HL-60/S4 treated with phorbol 12-myristate 13-acetate at 8.2 ng/mL for 4 days and 3 days (cell line): ENCODE measurements around the gene PLEK2.

Experiments
- in situ Hi-C: fragments of 300-500 bp; cut with MboI; formaldehyde crosslinking; loops from 2 replicates; pipeline ENCODE4 v1.15.0; 2022; ENCODE audit warnings: low sequenced_read_pairs

The PLEK2 gene

DNA sequence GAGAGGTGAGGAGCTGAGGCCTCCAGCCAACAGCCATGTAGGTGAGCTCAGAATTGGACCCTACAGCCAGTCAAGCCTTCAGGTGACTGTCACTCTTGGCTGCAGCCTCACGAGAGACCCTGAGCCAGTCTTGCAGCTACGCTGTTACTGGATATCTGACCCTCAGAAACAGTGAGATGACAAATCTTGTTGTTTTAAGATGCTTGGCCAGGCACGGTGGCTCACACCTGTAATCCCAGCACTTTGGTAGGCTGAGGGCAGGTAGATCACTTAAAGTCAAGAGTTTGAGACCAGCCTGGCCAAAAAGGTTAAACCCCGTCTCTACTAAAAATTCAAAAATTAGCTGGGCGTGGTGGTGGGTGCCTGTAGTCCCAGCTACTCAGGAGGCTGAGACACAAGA, 6.2 kb downstream of the PLEK2 start:
- in situ Hi-C loops = no loop called here

DNA sequence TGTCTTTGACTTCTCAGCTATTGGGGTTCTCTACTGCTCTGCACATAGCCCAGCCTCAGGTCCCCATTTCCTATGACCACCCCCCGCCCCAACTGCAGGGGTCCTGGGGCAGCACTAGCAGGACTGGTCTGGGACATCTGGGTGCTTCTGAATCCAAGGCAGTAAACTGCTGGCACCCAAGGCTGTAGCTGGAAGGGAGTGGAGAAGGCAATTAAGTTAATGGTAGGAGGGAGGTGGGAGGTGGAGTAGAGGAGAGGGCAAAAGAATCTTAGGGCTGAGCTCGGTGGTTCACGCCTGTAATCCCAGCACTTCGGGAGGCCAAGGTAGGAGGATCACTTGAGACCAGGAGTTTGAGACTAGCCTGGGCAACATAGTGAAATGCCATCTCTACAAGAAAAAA, 11.5 kb downstream of the PLEK2 start:
- in situ Hi-C loops = no loop called here

DNA sequence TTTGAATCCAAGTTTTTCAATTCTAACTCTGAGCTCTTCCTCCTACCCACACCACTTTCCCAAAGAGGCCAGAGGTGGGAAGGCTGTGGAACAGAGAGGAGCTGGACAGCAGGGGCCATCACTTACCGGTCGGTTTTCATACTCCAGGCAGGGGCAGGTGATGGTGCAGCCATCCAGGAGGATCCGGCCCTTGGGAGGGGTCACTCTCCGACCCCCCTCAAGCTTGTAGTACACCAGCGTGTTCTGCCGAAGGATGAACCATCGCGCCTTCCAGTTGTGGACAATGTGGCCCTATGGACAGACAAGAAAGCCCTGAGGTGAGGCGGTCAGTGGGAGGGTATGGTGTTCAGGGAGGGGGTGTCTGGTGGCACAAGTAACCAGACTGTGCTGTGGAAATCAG, 14.4 kb downstream of the PLEK2 start:
- in situ Hi-C loops = no loop called here

DNA sequence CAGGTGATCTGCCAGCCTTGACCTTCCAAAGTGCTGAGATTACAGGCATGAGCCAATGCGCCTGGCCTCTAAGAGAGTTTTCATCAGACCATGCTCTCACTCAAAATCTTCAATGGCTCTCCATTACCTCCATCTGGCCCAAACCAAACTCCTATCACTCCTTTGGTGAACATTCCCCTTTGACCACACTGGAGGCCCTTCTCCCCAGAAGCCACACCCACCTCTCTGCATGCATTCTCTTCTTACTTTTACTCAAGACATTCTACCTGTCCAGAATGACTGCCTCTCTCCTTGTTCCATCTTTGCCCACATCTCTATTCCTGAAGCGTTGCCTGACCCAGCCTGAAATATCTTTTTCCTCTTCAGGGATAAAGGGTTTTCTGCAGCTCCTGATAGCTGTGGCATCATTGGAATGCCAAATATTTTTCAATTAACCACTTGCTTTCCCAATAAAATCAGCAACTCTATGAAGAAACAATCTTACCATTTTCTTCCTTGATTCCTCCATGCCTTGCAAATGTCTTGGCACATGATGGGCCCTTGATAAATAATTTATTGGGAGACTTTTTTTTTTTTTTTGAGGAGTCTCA, 15.5 kb downstream of the PLEK2 start:
- in situ Hi-C loops = no loop called here

DNA sequence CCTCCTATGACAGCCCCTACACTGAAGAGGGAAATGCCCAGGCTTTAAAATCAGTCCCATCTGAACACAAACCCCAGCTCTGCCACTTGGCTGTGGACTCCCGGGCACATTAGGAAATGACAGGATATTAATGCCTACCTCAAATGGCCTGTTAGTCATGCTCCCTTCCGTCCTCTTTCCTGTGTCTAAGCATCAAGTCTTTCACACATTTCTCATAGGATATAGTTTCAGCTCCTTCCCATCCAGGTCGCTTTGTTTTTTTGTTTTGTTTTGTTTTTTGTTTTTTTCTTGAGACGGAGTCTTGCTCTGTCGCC, 16.1 kb downstream of the PLEK2 start:
- in situ Hi-C loops = no loop called here

DNA sequence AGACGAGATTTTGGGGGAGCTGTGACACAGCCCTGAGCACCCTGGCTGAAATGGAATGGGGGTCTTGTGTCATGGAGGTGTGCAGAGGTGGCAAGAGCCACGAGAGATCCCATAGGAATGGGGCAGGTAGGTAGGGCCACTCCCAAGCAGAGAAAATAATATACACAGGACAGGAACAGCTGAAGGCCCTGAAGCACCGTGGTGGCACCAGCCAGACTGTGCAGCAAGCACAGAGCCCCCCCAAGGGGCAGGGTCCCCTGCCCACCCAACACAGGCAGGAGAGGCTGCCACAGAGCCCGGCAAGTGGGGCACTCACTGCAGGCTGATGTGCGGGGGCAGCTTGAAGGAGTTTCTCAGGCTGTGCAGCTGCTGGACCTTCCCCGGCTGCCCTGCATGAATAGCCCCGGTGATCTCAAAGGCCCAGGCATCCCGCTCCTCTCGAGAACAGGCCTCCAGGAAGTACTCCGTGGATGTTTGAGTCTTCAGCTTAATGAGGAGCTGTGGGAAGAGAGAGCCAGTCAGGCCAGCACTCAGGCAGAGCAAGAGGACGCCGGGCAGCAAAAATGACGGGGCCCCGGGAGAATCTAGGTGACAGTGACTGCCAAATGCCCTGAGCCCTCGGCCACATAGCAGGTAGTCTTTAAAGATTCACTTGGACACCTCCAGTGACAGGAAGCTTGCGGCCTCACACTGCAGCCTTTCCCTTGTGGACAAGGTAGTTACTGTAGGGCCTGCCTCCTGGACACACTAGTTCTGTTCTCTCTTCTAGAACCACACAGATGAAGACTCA, 16.7 kb downstream of the PLEK2 start:
- in situ Hi-C loops = no loop called here

DNA sequence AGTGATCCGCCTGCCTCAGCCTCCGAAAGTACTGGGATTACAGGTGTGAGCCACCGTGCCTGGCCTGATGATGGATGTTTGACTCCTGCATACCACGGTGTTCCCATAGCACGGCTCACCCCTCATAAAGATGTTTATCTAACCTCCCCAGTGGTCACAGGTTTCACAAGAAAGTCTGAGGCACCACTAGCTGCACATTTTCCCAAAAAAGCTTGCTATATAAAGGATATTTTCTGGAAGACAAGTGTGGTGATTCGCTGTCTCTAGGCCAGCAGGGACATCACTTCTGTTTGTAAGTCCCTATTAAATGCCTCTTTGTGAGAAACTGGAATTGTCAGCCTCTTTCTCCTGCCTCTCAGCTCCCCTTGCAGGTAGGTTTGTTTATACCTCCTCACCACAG, 18.3 kb downstream of the PLEK2 start:
- in situ Hi-C loops = no loop called here

DNA sequence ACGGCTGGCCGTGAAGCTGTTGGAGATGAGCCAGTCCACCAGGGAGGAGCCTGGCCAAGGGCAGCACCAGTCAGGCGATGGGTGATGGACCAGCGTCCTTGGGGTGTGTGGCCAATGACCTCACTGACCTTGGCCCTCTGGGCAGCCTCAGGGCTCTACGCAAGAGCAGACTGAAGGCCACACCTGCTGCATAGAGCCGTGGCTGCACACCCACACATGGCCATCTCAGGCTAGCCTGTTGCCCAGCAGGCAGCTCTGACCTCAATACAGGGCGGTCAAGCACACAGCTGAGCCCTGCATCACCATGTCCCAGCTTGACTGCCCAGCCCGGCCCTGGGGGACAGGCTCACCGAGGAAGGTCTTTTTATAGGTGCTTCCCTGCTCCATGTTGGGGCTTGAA, 19.2 kb downstream of the PLEK2 start:
- in situ Hi-C loops = no loop called here

DNA sequence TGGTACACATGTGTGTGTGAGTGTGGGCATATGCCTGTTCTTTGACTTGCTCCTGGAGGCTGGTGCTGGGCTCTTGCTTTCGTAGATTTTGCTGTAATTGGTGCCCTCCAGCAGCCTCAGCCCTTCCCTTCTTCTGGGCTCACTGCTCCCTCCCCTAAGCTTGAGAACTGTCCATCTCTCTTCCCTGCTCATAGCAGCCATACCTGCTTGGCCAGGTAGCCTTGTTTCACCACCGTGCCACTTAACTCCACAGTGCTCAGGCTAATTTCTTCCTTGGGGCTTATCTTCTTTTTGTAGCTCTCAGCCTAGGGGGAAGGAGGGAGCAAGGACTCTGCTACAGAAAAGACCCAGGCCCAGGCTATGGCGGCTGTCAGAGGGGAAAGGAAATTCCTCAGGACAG, 19.8 kb downstream of the PLEK2 start:
- in situ Hi-C loops = no loop called here

DNA sequence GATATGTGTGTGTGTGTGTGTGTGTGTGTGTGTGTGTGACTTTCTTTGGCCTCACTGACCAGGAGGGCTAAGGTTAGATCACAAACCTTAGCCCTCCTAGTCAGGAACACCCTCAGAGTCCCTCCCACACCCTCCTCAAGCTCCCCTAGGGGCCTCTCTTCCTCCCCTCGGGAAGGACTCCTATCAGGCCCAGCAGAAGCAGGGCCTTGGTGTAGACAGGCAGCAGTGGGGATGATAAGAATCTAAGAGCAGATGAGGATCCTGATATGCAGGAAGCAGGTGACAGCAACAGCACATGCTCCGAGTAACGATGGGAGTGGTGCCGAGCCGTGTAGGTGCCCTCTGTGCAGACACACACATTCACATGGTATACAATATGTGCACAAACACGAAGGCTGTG, 20.7 kb downstream of the PLEK2 start:
- in situ Hi-C loops = no loop called here

DNA sequence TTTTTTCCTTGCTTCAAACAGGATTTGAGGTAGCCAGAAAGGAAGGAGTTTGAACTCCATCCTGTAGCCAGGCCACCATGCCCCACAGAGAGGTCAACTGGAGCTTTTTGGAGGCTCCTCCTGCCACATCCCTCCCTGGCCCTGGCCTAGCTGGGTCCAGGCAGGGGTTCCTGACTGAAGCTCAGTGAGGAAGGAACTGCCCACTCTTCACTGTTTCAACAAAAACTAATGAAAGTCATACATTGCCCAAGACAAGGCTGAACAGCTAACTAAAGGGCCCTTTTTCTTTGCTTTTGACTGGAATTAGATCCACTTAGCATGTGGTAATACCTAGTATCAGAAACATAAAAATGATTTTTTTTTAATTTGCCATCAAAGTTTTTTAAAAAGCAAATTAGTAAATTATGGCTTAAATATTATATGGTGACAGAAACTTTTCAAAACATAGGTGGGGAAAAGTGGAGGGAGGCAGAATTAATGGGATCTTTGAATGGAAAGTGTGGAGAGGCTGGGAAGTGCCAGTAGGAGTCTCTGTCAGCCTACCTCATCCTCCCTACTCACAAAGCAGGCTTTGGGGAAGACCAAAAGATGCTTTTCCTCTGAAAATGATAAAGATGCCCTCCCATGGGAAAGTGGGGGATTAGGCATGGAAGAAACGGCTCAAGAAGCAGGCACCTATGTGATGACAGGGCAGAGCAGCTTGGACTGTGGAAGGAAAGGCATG, 22.0 kb downstream of the PLEK2 start:
- in situ Hi-C loops = no loop called here

DNA sequence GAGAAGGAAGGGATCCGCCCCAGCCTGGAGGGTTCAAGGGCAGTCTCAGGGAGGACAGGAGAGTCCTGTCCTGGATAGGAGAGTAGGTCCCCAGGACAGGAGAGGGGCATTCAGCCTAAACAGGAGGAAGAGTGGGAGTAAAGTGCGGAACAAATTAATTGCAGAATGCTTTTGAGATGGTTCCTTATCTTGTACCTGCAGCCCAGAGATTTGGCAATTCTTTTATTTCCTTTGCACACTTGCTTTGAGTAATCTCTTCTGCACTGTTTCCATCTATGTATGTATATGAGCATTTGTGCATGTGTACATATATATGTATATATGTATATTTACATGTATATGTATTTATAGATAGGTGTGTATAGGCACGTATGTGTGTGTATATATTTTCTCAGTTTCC, 22.7 kb downstream of the PLEK2 start:
- in situ Hi-C loops = no loop called here

DNA sequence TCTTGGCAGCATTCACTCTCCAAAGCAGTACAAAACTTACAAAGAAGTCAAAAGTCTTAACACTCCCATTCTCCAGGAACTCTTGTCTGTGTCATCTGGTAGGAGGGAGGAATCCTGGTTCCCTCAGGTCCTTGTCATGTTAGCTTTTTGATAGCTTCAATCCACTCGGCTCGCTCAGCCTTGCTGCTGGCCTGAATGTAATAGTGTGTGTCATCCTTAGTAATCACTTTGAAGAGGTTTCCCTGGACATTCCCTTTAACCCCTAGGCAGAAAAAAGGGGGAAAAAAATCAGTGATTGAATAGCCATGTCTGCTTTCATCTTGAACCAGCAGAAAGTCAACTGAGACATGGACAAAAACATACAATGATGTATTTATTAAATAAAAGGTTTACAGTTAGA, 24.8 kb downstream of the PLEK2 start:
- in situ Hi-C loops = no loop called here

DNA sequence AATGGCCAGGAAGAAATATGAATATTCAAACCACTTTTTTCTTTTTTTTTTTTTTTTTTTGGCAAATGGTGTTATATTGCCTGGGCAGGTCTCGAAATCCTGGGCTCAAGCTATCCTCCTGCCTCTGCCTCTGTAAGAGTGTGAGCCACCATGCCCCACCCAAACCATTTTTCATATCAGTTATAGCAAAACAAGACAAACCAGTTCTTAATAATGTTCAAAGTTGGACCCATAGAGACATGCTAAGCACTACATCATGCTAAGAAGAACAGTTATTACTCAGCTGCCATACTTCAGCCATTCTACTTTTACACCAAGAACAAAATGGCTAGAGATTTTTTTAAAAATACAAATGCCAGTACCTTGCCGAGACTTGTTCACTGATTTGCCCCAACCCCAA, 26.3 kb downstream of the PLEK2 start:
- in situ Hi-C loops = no loop called here

DNA sequence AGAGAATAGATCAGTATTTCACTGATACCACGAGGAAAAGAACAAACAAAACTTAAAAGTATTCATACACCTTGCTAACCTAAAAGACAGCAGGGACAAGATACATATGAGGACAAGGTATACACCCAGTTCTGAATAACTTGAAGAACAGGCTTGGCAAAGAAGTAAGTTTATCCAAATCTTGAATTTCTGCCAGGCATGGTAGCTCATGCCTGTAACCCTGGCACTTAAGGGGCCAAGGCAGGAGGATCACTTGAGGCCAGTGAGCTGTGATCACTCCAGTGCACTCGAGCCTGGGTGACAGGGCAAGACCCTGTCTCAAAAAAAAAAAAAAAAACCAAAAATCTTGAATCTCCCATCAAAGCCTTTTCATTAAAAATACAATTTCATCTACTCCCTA, 26.8 kb downstream of the PLEK2 start:
- in situ Hi-C loops = no loop called here

DNA sequence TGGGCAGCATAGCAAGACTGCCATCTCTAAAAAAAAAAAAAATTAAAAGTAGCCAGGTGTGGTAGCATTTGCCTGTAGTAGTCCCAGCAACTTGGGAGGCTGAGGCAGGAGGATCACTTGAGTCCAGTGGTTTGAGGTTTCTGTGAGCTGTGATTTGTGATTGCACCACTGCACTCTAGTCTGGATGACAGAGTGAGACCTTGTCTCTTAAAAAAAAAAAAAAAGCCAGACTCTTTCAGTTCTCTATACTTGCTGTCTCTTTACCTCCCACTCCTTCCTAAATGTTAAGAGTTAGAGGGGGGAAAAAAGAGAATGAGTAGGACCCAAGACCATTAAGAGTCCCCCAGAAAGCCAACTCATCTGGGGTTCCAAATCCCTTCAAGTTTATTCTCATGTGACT, 34.0 kb downstream of the PLEK2 start:
- in situ Hi-C loops = no loop called here

DNA sequence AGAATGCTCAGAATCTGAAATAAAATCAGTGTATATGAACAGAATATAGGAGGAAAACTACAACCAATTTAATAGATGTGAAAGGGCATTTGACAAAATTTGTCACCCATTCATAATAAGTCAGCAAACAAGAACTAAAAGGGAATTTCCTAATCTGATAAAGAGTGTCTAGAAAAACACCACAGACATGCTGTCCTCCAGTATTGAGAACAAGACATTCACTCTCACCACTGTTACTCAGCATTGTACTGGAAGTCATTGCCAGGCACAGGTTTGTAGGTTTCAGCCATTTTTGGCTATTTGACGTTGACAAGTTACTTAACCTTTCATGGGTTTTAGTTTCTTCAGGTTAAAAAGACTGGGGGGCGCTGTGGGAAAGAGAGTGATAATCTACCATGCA, 38.6 kb downstream of the PLEK2 start:
- in situ Hi-C loops = no loop called here

DNA sequence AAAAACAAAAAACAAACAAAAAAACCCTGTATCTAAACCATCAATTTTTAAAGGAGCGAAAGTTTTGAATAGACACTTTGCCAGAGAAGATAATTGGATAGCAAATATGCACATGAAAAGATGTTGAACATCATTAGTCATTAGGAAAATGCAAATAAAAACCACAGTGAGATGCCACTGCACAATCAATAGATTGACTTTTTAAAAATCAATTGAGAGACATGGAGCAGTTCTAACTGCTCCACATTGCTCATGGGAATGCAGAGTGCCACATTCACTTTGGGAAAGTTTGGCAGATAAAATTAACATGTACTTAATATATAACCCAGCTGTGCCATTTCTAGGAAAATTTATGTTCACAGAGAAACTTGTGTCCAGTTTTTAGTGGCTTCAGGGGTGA, 39.1 kb downstream of the PLEK2 start:
- in situ Hi-C loops = no loop called here

DNA sequence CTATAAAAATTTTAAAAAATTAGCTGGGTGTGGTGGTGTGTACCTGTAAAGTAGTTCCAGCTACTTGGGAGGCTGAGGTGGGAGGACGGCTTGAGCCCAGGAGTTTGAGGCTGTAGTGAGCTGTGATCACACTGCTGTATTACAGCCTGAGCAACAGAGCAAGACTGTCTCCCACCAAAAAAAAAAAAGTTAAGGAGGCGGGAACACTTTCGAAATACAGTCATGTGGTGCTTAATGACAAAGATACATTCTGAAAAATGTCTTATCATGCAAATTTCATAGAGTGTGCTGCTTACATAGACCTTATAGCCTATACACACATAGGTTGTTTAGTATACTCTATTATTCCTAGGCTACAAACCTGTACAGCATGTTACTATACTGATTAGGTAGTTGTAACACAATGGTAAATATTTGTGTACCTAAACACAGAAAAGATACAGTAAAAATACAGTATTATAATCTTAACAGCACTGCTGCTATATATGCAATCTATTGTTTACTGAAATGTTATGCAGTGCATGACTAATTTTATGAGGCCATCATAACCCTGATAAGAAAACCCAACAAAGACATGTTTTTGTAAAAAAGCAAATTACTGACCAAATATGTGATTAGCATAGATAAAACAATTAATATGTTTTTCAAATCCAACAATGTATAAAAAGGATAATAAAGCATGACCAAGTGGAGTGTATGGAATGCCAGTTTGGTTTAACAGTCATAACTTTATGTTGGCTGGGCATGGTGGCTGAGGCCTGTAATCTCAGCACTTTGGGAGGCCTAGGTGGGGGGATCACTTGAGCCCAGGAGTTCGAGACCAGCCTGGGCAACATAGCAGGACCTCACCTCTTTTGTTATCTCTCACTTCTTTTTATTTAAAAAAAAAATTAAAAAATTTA, 40.5 kb downstream of the PLEK2 start:
- in situ Hi-C loops = no loop called here

DNA sequence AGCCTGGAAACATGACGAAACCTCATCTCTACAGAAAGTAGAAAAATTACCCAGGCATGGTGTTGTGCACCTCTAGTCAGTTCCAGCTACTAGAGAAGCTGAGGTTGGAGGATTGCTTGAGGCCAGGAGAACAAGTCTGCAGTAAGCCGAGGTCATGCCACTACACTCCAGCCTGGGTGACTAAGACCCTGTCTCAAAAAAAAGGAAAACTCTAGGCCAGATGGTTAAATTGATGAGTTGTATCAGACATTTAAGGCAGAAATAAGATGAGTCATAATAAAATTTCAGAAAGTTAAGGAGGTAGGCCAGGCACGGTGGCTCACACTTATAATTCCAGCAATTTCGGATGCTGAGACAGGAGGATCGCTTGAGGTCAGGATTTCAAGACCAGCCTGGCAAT, 41.1 kb downstream of the PLEK2 start:
- in situ Hi-C loops = no loop called here

DNA sequence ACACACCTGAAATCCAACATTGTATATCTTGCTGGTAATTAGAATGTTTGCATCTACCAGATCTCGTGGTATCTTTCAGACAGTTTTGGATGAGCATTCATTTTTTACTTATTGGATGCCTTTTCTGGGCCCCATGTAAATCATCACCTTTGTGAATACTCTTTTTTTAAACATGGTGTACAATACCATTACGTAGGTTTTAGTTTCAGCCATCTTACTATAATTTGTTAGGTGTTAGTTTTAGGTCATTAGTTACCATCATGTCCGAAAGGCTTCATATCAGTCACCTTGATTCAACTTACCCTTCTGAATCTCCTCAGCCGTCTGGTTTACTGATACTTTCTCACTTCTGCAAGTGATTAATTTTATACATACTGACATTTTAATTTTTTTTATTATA, 46.5 kb downstream of the PLEK2 start:
- in situ Hi-C loops = no loop called here
